NCI-H1092 treated with DMSO at 0.1 percent for 48 hours (cell line): ENCODE data around the gene PAPPA.

Experiments used
- DNase-seq: peaks from one replicate; lab custom pipeline; 2025; lab: John Stamatoyannopoulos, UW

PAPPA gene

GRCh38 chr9:116318468-116319374, 165.1 kb downstream of the PAPPA start:
- DNase-seq: no peak

GRCh38 chr9:116319480-116319879, 165.9 kb downstream of the PAPPA start:
- no peak for DNase-seq

- no peak for DNase-seq
Observed at GRCh38 chr9:116320290-116320689, 166.7 kb downstream of the PAPPA start.

- DNase-seq: no peak
Observed at GRCh38 chr9:116322521-116322920, 168.9 kb downstream of the PAPPA start.

- peak; percentile 9 for DNase-seq
Observed at GRCh38 chr9:116323012-116323411, 169.4 kb downstream of the PAPPA start.

- DNase-seq: peak; percentile 15
Observed at GRCh38 chr9:116323571-116323970, 170.0 kb downstream of the PAPPA start.

- DNase-seq: no peak
Observed at GRCh38 chr9:116325924-116326323, 172.3 kb downstream of the PAPPA start.

- DNase-seq: no peak
Observed at GRCh38 chr9:116327701-116328405, 174.3 kb downstream of the PAPPA start.

- DNase-seq: no peak
Observed at GRCh38 chr9:116329470-116329869, 175.9 kb downstream of the PAPPA start.

GRCh38 chr9:116331241-116331640, 177.7 kb downstream of the PAPPA start:
- no peak for DNase-seq

- DNase-seq: no peak
Observed at GRCh38 chr9:116332090-116332489, 178.5 kb downstream of the PAPPA start.

GRCh38 chr9:116333254-116333653, 179.7 kb downstream of the PAPPA start:
- DNase-seq: no peak

- DNase-seq: no peak
Observed at GRCh38 chr9:116334546-116335150, 181.1 kb downstream of the PAPPA start.

GRCh38 chr9:116335392-116335791, 181.8 kb downstream of the PAPPA start:
- DNase-seq: no peak

- no peak for DNase-seq
Observed at GRCh38 chr9:116336133-116336862, 182.7 kb downstream of the PAPPA start.

GRCh38 chr9:116337015-116337414, 183.4 kb downstream of the PAPPA start:
- DNase-seq: no peak

- DNase-seq: no peak
Observed at GRCh38 chr9:116340270-116340669, 186.7 kb downstream of the PAPPA start.

GRCh38 chr9:116342061-116342460, 188.5 kb downstream of the PAPPA start:
- DNase-seq: no peak

- no peak for DNase-seq
Observed at GRCh38 chr9:116342941-116343340, 189.3 kb downstream of the PAPPA start.

GRCh38 chr9:116344416-116344815, 190.8 kb downstream of the PAPPA start:
- no peak for DNase-seq

- DNase-seq: no peak
Observed at GRCh38 chr9:116345393-116345792, 191.8 kb downstream of the PAPPA start.

GRCh38 chr9:116345817-116346216, 192.2 kb downstream of the PAPPA start:
- no peak for DNase-seq
